Vagina (tissue), 2 donors: Measurements from ENCODE around the gene XYLB. TPM values are rescaled to one million over a fixed set of nuclear protein-coding genes. Genes with fewer than 3 reads are reported as not detected.
"Not testable (repeated sequence)": the region's sequence is repeated elsewhere in the genome, so short reads cannot be mapped to it uniquely, and the experiment has no call there.

Source experiments
- DNase-seq, 2 donors: peaks; one replicate each; pipeline ENCODE4 v3.0.0-alpha.2; 2017; ENCODE audit errors: extremely low spot score in 2 of 2
- H3K27ac ChIP-seq: fragments of 200-600 bp; sonication (generic); one replicate; pipeline ENCODE4 v1.5.1; 2019
- H3K27me3 ChIP-seq: fragments of 200-600 bp; sonication (generic); one replicate; pipeline ENCODE4 v1.5.1; 2019
- H3K36me3 ChIP-seq, 2 donors: fragments of 200-600 bp; sonication (generic); one replicate each; pipeline ENCODE4 v1.5.1; 2017 to 2019
- H3K4me1 ChIP-seq: fragments of 200-600 bp; sonication (generic); one replicate; pipeline ENCODE4 v1.5.1; 2019
- H3K4me3 ChIP-seq, 2 donors: fragments of 200-600 bp; sonication (generic); 1 replicate in 1 of 2; 2 replicates in 1 of 2; pipeline ENCODE4 v1.5.1; 2016 to 2019
- H3K9me3 ChIP-seq: fragments of 200-600 bp; sonication (generic); one replicate; pipeline ENCODE4 v1.5.1; 2019
- POLR2A ChIP-seq, 2 donors: fragments of 450-650 bp; IDR thresholded peaks; one replicate each; pipeline ENCODE4 v1.6.1; 2017; ENCODE audit warnings: antibody characterized with exemption in 2 of 2, mild to moderate bottlenecking in 2 of 2, moderate library complexity in 2 of 2
- POLR2AphosphoS5 ChIP-seq, 2 donors: sonication (generic); formaldehyde crosslinking; IDR thresholded peaks; one replicate each; pipeline ENCODE4 v1.9.0; 2017; ENCODE audit warnings: antibody characterized with exemption in 2 of 2, mild to moderate bottlenecking in 2 of 2, low read depth in 1 of 2; ENCODE audit not compliant: insufficient read depth in 1 of 2
- intact Hi-C: fragments of 100-400 bp; cut with DNase I; formaldehyde crosslinking; loops from one replicate; pipeline ENCODE4 v1.15.1; 2023
- total RNA-seq: library from RNA; depleted of rRNA; stranded (reverse); fragments of >200 nt; gene quantifications from one replicate; pipeline ENCODE4 v1.2.3, GENCODE V29; 2016
- TF ChIP-seq, protein P1 (sequence below), 3 experiments: fragments of 450-650 bp in 2 of 3; fragments of 200-600 bp in 1 of 3; sonication (generic) in 1 of 3; IDR thresholded peaks; one replicate each; pipeline ENCODE4 v1.5.1; 2017 to 2019; ENCODE audit warnings: antibody characterized with exemption in 3 of 3, mild to moderate bottlenecking in 2 of 3, moderate library complexity in 2 of 3

Gene XYLB
- total RNA-seq, 1 donor from 2014 or later = 3.4 TPM

DNA sequence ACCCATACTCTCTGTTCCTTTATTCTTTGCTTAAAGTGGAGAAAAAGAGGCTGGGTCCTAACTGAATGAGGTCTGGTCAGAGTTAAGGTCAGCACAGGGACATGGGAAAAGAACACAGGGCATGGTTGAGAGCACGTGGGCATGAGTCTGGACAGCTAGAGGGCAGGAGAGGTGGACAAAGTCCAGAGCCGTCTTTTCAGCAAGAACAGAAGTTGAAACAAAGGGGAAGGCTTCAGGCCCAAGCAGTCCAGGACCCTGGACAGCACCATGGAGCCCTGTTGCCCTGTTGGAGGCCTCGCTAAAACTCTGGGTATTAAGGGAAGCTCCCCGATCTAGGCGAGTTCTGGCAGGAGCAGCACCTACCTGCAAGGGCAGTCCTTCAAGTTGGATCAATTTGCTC is 50.7 kb downstream of the XYLB start:
- H3K4me3 ChIP-seq = no peak overlapping the region
- peak in 1 of 2 donors; percentile 25 for DNase-seq
- no peaks in the 10 kb centered on the region for H3K27me3 ChIP-seq
- intact Hi-C loops = no loop called here
- H3K9me3 ChIP-seq = no peaks in the 10 kb centered on the region
- TF ChIP-seq POLR2AphosphoS5 (IDR thresholded peaks at IDR 0.05; ENCODE audit: insufficient read depth in 1 of 2, low read depth in 1 of 2) (no peak), POLR2A (IDR thresholded peaks at IDR 0.05) (no peak)
- TF ChIP-seq, protein P1, sequence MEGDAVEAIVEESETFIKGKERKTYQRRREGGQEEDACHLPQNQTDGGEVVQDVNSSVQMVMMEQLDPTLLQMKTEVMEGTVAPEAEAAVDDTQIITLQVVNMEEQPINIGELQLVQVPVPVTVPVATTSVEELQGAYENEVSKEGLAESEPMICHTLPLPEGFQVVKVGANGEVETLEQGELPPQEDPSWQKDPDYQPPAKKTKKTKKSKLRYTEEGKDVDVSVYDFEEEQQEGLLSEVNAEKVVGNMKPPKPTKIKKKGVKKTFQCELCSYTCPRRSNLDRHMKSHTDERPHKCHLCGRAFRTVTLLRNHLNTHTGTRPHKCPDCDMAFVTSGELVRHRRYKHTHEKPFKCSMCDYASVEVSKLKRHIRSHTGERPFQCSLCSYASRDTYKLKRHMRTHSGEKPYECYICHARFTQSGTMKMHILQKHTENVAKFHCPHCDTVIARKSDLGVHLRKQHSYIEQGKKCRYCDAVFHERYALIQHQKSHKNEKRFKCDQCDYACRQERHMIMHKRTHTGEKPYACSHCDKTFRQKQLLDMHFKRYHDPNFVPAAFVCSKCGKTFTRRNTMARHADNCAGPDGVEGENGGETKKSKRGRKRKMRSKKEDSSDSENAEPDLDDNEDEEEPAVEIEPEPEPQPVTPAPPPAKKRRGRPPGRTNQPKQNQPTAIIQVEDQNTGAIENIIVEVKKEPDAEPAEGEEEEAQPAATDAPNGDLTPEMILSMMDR (IDR thresholded peaks at IDR 0.05) = no peak
- H3K27ac ChIP-seq = no peak overlapping the region
- no peaks in the 10 kb centered on the region for H3K4me1 ChIP-seq
- H3K36me3 ChIP-seq = peaks cover 0 to 36% of the 10 kb centered on the region in 2 donors

DNA sequence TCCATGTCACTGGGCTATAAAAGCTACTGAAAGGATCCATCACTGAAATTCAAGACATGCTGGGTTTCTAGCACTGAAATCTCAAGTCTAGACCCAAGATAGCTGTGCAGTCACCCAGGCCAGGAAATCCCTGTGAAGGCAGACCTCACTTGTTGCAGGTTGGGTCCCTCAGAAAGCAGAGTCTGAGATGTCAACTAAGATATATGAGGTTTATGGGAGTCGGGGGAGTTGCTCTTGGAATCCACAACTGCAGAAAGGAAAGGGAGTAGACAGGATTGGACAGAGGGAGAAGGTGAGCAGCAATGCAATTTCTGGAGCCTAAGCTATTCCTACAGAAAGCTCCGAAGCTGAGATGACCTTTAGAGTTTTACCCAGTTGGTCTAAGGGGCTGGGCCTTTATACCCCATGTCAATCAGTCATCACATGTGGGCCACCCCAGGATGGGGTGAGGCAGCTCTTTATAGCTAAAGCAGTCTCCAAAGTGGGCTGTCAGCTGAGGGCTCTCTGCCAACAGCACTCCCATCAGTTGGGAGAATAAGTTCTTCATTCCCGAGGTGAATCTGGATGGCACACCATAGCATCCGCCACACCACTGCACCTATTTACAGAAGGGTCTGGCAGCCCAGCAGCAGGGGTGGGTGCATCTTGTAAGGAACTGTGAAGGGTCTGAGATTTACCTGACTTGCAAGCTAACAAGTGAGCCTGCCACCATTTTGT is 54.8 kb downstream of the XYLB start:
- no peaks in the 10 kb centered on the region for H3K27me3 ChIP-seq
- H3K9me3 ChIP-seq = no peaks in the 10 kb centered on the region
- peaks cover 13% of the 10 kb centered on the region for H3K4me1 ChIP-seq
- TF ChIP-seq, protein P1 (IDR thresholded peaks at IDR 0.05) = no peak
- TF ChIP-seq POLR2AphosphoS5 (IDR thresholded peaks at IDR 0.05; ENCODE audit: insufficient read depth in 1 of 2, low read depth in 1 of 2) (no peak), POLR2A (IDR thresholded peaks at IDR 0.05) (no peak)
- H3K4me3 ChIP-seq = no peak overlapping the region
- H3K27ac ChIP-seq = no peak overlapping the region
- peaks cover 0 to 17% of the 10 kb centered on the region in 2 donors for H3K36me3 ChIP-seq
- peak in 1 of 2 donors; percentile 58 for DNase-seq
- intact Hi-C loops = no loop called here

DNA sequence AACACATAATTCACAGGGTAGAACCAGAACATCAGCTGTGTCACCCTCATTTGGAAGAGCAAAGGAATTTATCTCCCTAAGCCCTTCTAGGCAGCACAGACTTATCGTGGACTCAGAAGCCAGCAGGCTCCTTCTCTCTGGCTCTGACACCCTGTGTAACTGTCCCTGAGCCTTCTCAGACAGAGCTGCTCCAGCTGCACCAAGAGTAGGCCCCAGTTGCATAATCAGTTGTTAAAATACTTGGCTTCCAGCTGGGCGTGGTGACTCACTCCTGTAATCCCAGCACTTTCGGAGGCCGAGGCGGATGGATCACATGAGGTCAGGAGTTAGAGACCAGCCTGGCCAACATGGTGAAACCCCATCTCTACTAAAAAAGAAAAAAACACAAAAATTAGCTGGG is 57.7 kb downstream of the XYLB start:
- intact Hi-C loops = no loop called here
- Histone ChIP-seq H3K4me3 (no peak overlapping the region), H3K27ac (peak overlapping the region; percentile 54), H3K9me3 (no peaks in the 10 kb centered on the region), H3K27me3 (no peaks in the 10 kb centered on the region), H3K4me1 (peaks cover 13% of the 10 kb centered on the region), H3K36me3 (peaks cover 0 to 16% of the 10 kb centered on the region in 2 donors)
- TF ChIP-seq POLR2AphosphoS5 (IDR thresholded peaks at IDR 0.05; ENCODE audit: insufficient read depth in 1 of 2, low read depth in 1 of 2) = peak; percentile 54 to 68
- TF ChIP-seq, protein P1 (IDR thresholded peaks at IDR 0.05) = no peak
- TF ChIP-seq POLR2A (IDR thresholded peaks at IDR 0.05) = no peak
- no peak for DNase-seq

DNA sequence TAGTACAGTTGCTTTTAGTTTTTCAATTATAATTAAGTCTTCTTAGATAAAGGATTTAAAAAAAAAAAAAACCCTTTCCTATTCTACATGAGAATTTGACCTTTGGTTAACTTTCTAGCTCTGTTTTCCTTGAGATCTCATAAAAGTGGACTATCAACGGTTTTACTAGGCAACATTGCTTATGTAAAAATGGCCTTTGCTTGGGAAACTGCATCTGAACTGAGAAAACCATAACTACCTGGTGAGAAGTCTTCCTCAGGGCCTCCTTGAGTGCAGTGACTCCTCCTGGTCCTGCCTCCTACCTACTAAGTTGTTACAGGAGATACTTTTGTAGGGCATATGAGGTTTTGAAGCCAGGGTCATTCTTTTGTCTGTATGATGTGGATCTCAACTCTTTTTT is 65.0 kb downstream of the XYLB start:
- no peak for DNase-seq
- Histone ChIP-seq H3K36me3 (no peaks in the 10 kb centered on the region), H3K4me1 (no peaks in the 10 kb centered on the region), H3K9me3 (no peaks in the 10 kb centered on the region), H3K27ac (no peak overlapping the region), H3K4me3 (no peak overlapping the region), H3K27me3 (no peaks in the 10 kb centered on the region)
- TF ChIP-seq POLR2A (IDR thresholded peaks at IDR 0.05) = no peak
- TF ChIP-seq, protein P1 (IDR thresholded peaks at IDR 0.05) = no peak
- no peak for TF ChIP-seq POLR2AphosphoS5 (IDR thresholded peaks at IDR 0.05; ENCODE audit: insufficient read depth in 1 of 2, low read depth in 1 of 2)
- intact Hi-C loops = no loop called here

DNA sequence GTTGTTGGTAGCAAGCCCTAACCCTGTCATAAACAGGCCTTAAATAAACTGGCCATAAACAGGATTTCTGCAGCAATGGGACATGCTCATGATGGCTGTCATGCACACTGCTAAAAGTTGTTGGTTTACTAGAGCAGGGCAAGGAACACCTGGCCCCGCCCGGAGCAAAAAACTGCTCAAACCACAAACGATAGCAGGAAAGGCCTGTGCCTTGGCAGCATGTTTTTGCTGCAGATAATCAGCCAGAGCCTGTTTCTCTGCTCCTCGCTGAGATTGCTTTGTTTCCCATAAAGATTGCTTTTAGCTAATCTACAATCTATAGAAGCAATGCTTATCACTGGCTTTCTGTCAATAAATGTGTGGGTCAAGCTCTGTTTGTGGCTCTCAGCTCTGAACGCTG is 74.2 kb downstream of the XYLB start:
- H3K4me1 ChIP-seq, intact Hi-C loops, H3K27me3 ChIP-seq, H3K9me3 ChIP-seq, H3K27ac ChIP-seq, H3K36me3 ChIP-seq, H3K4me3 ChIP-seq, DNase-seq: not testable (repeated sequence)
